LNCaP clone FGC (cell line): Measurements from ENCODE around the gene NDUFB1.

Experiments
- DNase-seq: peaks from one replicate; pipeline ENCODE4 v3.0.0-alpha.2; 2011; ENCODE audit warnings: low read depth
- H3K4me3 ChIP-seq: 2 replicates; pipeline ENCODE4 v1.5.1; 2011; ENCODE audit warnings: mild to moderate bottlenecking, low read depth, low read length, control low read depth
- TF ChIP-seq, protein P1 (sequence below): IDR thresholded peaks from 2 replicates; pipeline ENCODE4 v1.5.1; 2012; ENCODE audit warnings: mild to moderate bottlenecking; ENCODE audit not compliant: control insufficient read depth, insufficient read depth; ENCODE audit errors: extremely low read depth

NDUFB1 gene

DNA sequence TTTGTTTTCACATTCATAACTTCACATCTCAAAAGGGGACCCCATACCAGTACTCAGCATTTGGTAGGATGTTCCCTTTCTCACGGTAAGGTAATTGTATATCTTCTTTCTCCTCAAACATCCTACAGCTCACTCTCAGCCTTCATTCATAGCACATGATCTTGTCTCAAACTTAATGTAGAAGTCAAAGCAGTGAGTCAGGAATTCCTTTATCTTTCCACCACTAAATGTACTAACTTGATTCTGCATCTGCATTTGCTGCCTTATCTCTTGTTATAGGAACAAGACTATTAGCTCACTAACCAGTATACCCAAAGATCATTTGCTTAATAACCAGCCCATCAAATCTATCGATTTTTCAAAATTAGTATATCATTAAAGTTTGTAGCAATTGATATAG, 23.2 kb upstream of the NDUFB1 start:
- TF ChIP-seq, protein P1, sequence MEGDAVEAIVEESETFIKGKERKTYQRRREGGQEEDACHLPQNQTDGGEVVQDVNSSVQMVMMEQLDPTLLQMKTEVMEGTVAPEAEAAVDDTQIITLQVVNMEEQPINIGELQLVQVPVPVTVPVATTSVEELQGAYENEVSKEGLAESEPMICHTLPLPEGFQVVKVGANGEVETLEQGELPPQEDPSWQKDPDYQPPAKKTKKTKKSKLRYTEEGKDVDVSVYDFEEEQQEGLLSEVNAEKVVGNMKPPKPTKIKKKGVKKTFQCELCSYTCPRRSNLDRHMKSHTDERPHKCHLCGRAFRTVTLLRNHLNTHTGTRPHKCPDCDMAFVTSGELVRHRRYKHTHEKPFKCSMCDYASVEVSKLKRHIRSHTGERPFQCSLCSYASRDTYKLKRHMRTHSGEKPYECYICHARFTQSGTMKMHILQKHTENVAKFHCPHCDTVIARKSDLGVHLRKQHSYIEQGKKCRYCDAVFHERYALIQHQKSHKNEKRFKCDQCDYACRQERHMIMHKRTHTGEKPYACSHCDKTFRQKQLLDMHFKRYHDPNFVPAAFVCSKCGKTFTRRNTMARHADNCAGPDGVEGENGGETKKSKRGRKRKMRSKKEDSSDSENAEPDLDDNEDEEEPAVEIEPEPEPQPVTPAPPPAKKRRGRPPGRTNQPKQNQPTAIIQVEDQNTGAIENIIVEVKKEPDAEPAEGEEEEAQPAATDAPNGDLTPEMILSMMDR = no peak
- no peak overlapping the region for H3K4me3 ChIP-seq
- no peak for DNase-seq

DNA sequence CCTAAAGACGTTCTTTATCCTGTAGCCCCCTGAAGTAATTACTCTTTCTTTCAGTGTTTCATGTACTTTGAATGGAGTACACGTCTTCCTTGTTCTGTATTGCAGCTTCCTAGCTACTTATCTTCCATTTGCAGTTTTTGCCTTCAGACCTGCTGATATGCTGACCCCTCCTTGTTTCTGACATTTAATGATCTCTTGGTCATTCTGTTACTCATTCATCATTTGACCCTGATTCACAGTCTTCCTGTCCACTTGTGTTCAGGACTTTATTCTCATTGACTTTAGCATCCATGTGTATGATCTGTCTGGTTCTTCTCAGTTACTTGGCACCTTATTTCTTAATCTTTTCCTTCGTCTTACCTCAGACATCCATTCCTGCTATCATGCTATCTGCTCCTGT, 22.5 kb upstream of the NDUFB1 start:
- DNase-seq = no peak
- TF ChIP-seq, protein P1 = no peak
- no peak overlapping the region for H3K4me3 ChIP-seq

DNA sequence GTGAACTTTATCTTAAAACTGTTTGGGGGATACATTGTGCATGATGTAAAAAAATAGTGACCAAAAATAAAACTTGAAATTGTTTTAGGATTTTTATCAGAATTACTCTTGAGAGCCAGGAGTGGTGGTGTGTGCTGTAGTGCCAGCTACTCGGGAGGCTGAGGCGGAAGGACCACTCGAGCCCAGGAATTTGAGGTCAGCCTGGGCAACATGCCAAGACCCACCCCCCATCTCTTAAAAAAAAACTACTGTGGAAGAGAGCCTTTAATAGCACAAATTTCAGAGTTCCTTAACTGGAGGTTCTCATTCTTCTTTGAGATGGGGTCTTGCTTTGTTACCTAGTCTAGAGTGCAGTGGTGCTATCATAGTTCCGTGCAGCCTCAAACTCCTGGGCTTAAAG, 21.8 kb upstream of the NDUFB1 start:
- TF ChIP-seq, protein P1 = no peak
- DNase-seq = no peak
- no peak overlapping the region for H3K4me3 ChIP-seq

DNA sequence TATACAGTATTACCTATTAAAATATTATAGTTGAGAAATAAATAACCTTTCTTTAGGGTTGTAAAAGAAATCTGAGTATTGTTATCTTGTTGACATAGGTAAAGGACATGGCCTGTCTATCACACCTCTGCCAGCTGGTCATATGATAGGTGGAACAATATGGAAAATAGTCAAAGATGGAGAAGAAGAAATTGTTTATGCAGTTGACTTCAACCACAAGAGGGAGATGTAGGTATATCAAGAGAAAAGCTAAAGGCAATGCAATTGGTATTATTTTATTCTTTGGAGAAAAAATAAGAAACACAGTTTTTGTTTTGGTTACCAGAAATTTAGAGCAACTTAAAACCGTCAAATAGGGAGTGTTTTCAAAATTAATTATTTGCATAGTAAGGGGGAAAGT, 13.8 kb upstream of the NDUFB1 start:
- no peak overlapping the region for H3K4me3 ChIP-seq
- TF ChIP-seq, protein P1 = peak; percentile 65
- DNase-seq = peak; percentile 68

DNA sequence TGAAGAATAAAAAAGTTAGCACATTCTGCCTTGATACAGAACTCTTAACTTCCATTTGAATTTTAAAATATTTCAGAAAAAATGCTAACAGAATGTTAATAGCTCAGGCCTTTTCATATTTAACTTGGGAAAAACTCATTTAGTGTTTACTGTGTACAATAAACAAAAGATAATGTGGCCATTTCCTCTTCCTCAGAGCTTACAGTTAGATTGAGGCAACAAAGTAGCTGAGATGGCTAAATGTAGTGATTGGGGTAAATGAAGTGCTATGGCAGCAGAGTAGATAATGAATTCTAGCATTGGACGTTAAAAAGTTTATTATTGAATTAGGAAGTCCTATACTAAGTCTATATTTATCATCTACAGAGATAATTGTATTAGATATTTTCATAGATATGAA, 12.9 kb upstream of the NDUFB1 start:
- TF ChIP-seq, protein P1 = no peak
- DNase-seq = no peak
- H3K4me3 ChIP-seq = no peak overlapping the region

DNA sequence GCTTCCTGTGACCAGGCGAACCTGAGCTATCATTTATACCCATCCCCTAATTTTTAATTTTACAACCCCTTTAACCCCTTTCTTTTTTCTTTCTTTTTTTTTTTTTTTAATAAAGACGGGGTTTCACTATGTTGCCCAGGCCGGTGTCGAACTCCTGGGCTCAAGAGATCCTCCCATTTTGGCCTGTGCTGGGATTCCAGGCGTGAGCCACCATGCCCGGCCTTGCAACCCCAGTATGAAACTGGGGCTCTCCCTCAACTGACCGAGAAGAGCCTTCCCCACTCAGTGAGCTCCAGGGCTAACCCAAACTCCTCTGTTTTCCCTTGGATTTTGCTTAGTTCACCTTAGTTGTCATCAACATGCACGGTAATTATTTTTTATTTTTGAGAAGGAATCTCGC, 1.3 kb upstream of the NDUFB1 start:
- no peak for DNase-seq
- TF ChIP-seq, protein P1 = no peak

DNA sequence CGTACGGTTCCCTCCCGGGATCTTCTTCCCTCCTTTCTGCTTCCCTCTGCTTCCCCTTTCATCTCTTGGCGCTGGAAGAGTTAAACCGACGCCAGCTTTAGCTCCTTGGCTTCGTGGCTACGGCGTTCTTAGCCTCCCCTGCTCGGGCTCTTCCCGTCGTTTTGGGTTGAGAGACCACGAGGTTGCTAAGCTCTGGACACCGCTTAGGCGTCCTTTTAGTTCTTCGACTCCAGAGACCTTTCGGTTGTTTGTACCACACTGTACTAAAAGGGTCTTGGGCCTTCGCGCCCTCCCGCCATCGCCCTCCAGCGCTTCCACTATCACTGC, 808 bp upstream of the NDUFB1 start:
- DNase-seq = no peak
- peak overlapping the region; percentile 81 for H3K4me3 ChIP-seq
- TF ChIP-seq, protein P1 = no peak

More for the DNA sequence above, 1.3 kb upstream of the NDUFB1 start:
- peak overlapping the region; percentile 81 for H3K4me3 ChIP-seq
